Endothelial cell of umbilical vein (primary cell): ENCODE results near the gene HIPK1. TPM values are rescaled to one million over a fixed set of nuclear protein-coding genes. Genes with fewer than 3 reads are reported as not detected.

ENCODE experiments used
- BruUV-seq: library from RNA; stranded (reverse); fragments of 400-500 nt; replicated peaks from 2 replicates; lab custom pipeline; 2021; lab: Mats Ljungman, UMichigan
- CTCF ChIA-PET: fragments of 300-600, 350-600 bp; sonication (Branson Sonifier 250); formaldehyde crosslinking; loops from one replicate; lab custom pipeline; 2021; ENCODE audit warnings: antibody characterized with exemption, inconsistent platforms; lab: Charles Lee
- POLR2A ChIA-PET: fragments of 300-600, 350-600 bp; sonication (Branson Sonifier 250); formaldehyde crosslinking; loops from one replicate; lab custom pipeline; 2021; ENCODE audit warnings: antibody characterized with exemption, inconsistent platforms; lab: Charles Lee
- DNase-seq: peaks from one replicate; pipeline ENCODE4 v3.0.0-alpha.2; 2011; ENCODE audit warnings: low read depth, low spot score
- FAIRE-seq: peaks from 2 replicates; lab custom pipeline; 2011; peaks lifted over from hg19 to GRCh38; lab: Jason Lieb, UNC
- H2AFZ ChIP-seq: 2 replicates; pipeline ENCODE4 v1.6.0; 2012; ENCODE audit warnings: low read depth, low read length, control low read depth, inconsistent platforms
- H3K27ac ChIP-seq: 2 replicates; pipeline ENCODE4 v1.5.1; 2011; ENCODE audit warnings: low read depth, mild to moderate bottlenecking, control low read depth, low read length, moderate library complexity; ENCODE audit not compliant: insufficient read depth
- H3K27me3 ChIP-seq, 2 experiments: 2 replicates each; pipeline versions ENCODE4 v1.6.0 to v1.6.1; 2011; ENCODE audit warnings: low read length in 2 of 2, mixed read lengths in 1 of 2; ENCODE audit not compliant: control insufficient read depth in 2 of 2, insufficient read depth in 2 of 2
- H3K36me3 ChIP-seq, 2 experiments: 2 replicates in 1 of 2; 3 replicates in 1 of 2; pipeline ENCODE4 v1.5.1; 2011; ENCODE audit warnings: low read length in 2 of 2, mild to moderate bottlenecking in 1 of 2, moderate library complexity in 1 of 2; ENCODE audit not compliant: control insufficient read depth in 2 of 2, insufficient read depth in 2 of 2; ENCODE audit errors: extremely low read depth in 1 of 2
- H3K4me1 ChIP-seq: 3 replicates; pipeline ENCODE4 v1.5.1; 2011; ENCODE audit warnings: mild to moderate bottlenecking, low read length; ENCODE audit not compliant: control insufficient read depth, insufficient read depth; ENCODE audit errors: extremely low read depth
- H3K4me2 ChIP-seq: 2 replicates; pipeline ENCODE4 v1.6.1; 2011; ENCODE audit warnings: low read length, control low read depth, mixed read lengths; ENCODE audit not compliant: insufficient read depth
- H3K4me3 ChIP-seq, 3 experiments: fragments of 200-600 bp in 1 of 3; sonication (generic), shearing (Covaris generic) in 1 of 3; replicated peaks in 1 of 3; 2 replicates each; pipeline ENCODE4 v1.5.1; 2011 to 2016; ENCODE audit warnings: control low read depth in 3 of 3, low read length in 3 of 3, mild to moderate bottlenecking in 2 of 3, inconsistent platforms in 1 of 3, low read depth in 1 of 3, moderate library complexity in 1 of 3; ENCODE audit not compliant: insufficient read depth in 1 of 3
- H3K79me2 ChIP-seq: 2 replicates; pipeline ENCODE4 v1.6.0; 2012; ENCODE audit warnings: low read length, inconsistent platforms; ENCODE audit not compliant: control insufficient read depth, insufficient read depth
- H3K9ac ChIP-seq: replicated peaks from 2 replicates; pipeline ENCODE3; 2011; ENCODE audit warnings: low read length, control low read depth; ENCODE audit not compliant: insufficient read depth; ENCODE audit errors: extremely low read depth
- H3K9me1 ChIP-seq: replicated peaks from 3 replicates; pipeline ENCODE4 v1.6.0; 2011; ENCODE audit warnings: mild to moderate bottlenecking, low read length; ENCODE audit not compliant: control insufficient read depth, insufficient read depth; ENCODE audit errors: extremely low read depth
- H3K9me3 ChIP-seq: replicated peaks from 2 replicates; pipeline ENCODE4 v1.5.1; 2012; ENCODE audit warnings: low read length, inconsistent platforms; ENCODE audit not compliant: control insufficient read depth, insufficient read depth
- H4K20me1 ChIP-seq: replicated peaks from 2 replicates; pipeline ENCODE3; 2011; ENCODE audit warnings: mild to moderate bottlenecking, low read length; ENCODE audit not compliant: control insufficient read depth, insufficient read depth; ENCODE audit errors: extremely low read depth
- CTCF ChIP-seq, 2 donors: IDR thresholded peaks; 1 replicate in 1 of 2; 2 replicates in 1 of 2; pipeline ENCODE4 v1.5.1; 2011; ENCODE audit warnings: low read length in 2 of 2, mild to moderate bottlenecking in 2 of 2, moderate library complexity in 2 of 2, control low read depth in 1 of 2, inconsistent platforms in 1 of 2, low read depth in 1 of 2; ENCODE audit not compliant: insufficient read depth in 1 of 2; ENCODE audit errors: extremely low read depth in 1 of 2
- FOS ChIP-seq: IDR thresholded peaks from 2 replicates; pipeline ENCODE4 v1.6.1; 2011; ENCODE audit warnings: mild to moderate bottlenecking, low read length, moderate library complexity, borderline replicate concordance; ENCODE audit not compliant: insufficient read depth
- GATA2 ChIP-seq: IDR thresholded peaks from 2 replicates; pipeline ENCODE4 v1.7.0; 2011; ENCODE audit warnings: low read depth, mild to moderate bottlenecking, moderate library complexity, mixed read lengths, low read length; ENCODE audit not compliant: insufficient read length, insufficient read depth
- JUN ChIP-seq: IDR thresholded peaks from 2 replicates; pipeline ENCODE4 v1.6.1; 2011; ENCODE audit warnings: borderline replicate concordance, low read depth; ENCODE audit not compliant: insufficient read length, insufficient read depth
- MAX ChIP-seq: IDR thresholded peaks from 2 replicates; pipeline ENCODE4 v1.6.1; 2011; ENCODE audit not compliant: insufficient read depth, insufficient read length
- MYC ChIP-seq: IDR thresholded peaks from one replicate; pipeline ENCODE4 v1.6.1; 2011; ENCODE audit warnings: mild to moderate bottlenecking, low read depth, low read length
- POLR2AphosphoS5 ChIP-seq: IDR thresholded peaks from 2 replicates; pipeline ENCODE4 v1.6.1; 2012; ENCODE audit warnings: low read depth, mild to moderate bottlenecking, control low read depth, low read length, moderate library complexity; ENCODE audit not compliant: insufficient read depth
- dilution Hi-C: fragments of 300-500 bp; cut with MboI; formaldehyde crosslinking; loops from one replicate; pipeline ENCODE4 v1.15.0; 2019; ENCODE audit warnings: low sequenced_read_pairs; ENCODE audit not compliant: extremely low pct_ligation_motif_present
- intact Hi-C: fragments of 100-400 bp; cut with micrococcal nuclease; formaldehyde crosslinking; loops from one replicate; pipeline ENCODE4 v1.10.0; 2022
- polyA plus RNA-seq, 4 experiments: library from polyadenylated mRNA; depleted of rRNA in 3 of 4; stranded (reverse) in 3 of 4; unstranded in 1 of 4; fragments of >200 nt; gene quantifications; 2 replicates each; pipeline versions ENCODE4 v1.2.1 to v1.2.3, GENCODE V29; 2011 to 2012; ENCODE audit warnings: missing spikeins in 1 of 4
- total RNA-seq: library from RNA; stranded (reverse); gene quantifications from 2 replicates; pipeline ENCODE4 v1.2.3, GENCODE V29; 2021

HIPK1 gene
- total and polyA plus RNA-seq, 2 donors (not counting 3 experiments of a cell fraction or from before 2014, with no cell fraction given), result 39.3 to 56.1 TPM

GRCh38 chr1:113913887-113914664 is 15.0 kb upstream of the HIPK1 start:
- Histone ChIP-seq H3K4me1 (no peaks in the 10 kb centered on the region), H3K4me2 (no peak overlapping the region), H3K27ac (no peak overlapping the region), H2AFZ (no peak overlapping the region), H3K36me3 (peaks cover 2 to 4% of the 10 kb centered on the region in 2 experiments), H3K9me3 (no peaks in the 10 kb centered on the region), H3K79me2 (no peaks in the 10 kb centered on the region), H3K9me1 (no peaks in the 10 kb centered on the region), H3K27me3 (peaks cover 0 to 2% of the 10 kb centered on the region in 2 experiments), H3K4me3 (no peak overlapping the region), H3K9ac (no peak overlapping the region), H4K20me1 (no peaks in the 10 kb centered on the region)
- intact Hi-C loops, result no loop called here
- ChIA-PET POLR2A (no interaction called here), CTCF (interaction anchor here (1.1 kb wide), 1 partner anchor 16 kb away, joined by 7 read pairs; no protein-coding TSS in a partner anchor)
- no peak for TF ChIP-seq CTCF (IDR thresholded peaks at IDR 0.05; ENCODE audit: extremely low read depth in 1 of 2, insufficient read depth in 1 of 2, low read depth in 1 of 2, low read length in 2 of 2)
- no peak for TF ChIP-seq FOS
- no peak for TF ChIP-seq GATA2
- no peak for TF ChIP-seq POLR2AphosphoS5
- TF ChIP-seq JUN, result no peak
- no peak for TF ChIP-seq MYC
- TF ChIP-seq MAX, result no peak
- no peak for DNase-seq
- dilution Hi-C loops, result no loop called here
- FAIRE-seq, result no peak
- BruUV-seq, result no TSS peak
